H54 (cell line): Measurements from ENCODE around the gene RAPGEF6.

Experiments
- DNase-seq: peaks from one replicate; pipeline ENCODE4 v3.0.0; 2011; ENCODE audit warnings: low spot score, mixed read lengths; ENCODE audit not compliant: insufficient read length
- FAIRE-seq: peaks from 3 replicates; lab custom pipeline; 2011; peaks lifted over from hg19 to GRCh38; lab: Jason Lieb, UNC
- POLR2A ChIP-seq: IDR thresholded peaks from 2 replicates; pipeline ENCODE4 v1.6.1; 2011; ENCODE audit warnings: low read depth, mild to moderate bottlenecking, low read length

The RAPGEF6 gene

DNA sequence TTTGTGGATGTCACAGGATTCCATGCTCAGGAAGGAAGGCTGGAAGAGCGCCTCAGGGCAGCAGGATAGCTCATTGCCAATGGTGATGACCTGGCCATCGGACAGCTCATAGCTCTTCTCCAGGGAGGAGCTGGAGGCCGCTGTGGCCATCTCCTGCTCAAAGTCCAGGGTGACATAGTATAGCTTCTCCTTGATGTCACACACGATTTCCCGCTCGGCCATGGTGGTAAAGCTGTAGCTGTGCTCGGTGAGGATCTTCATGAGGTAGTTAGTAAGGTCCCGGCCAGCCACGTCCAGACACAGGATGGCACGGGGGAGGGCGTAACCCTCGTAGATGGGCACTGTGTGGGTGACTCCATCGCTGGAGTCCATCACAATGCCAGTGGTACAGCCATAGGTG is 24.3 kb upstream of the RAPGEF6 start:
- DNase-seq (no peak), FAIRE-seq (no peak)
- no peak for TF ChIP-seq POLR2A

DNA sequence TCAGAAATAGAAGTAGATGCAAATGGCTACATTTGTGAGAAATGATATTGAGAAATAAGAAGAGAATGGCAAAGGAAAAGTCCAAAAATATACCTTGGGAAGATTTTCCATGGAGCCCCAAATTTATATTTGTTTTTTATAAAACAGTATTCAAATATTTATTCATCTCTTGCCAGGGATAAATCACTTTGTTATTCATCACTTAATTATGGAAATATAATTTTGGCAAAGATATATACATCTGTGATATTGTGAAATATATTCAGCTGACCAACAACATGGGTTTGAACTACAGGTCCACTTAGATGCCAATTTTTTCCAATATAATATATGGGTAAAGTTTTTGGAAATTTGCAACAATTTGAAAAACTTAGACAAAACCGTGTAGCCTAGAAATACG is 19.7 kb upstream of the RAPGEF6 start:
- FAIRE-seq (no peak), DNase-seq (no peak)
- TF ChIP-seq POLR2A = no peak

DNA sequence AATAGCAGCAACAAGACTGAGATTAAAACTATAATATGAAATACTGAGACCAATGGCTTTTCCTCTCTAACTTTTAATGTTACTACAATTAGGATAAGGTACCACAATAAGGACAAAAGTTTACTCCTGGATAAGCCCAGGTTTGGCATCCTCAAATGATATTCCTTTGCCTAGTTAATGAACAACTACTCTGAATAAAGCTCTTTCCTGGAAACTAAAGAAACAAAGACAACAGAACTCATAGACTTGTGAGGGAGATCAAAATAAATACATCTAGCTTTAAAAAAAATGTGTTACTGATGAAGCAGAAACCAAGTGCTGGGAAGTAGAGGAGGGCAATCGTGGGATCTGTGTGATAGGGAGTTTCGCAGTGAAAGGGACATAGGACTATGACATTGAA is 19.3 kb upstream of the RAPGEF6 start:
- FAIRE-seq (no peak), DNase-seq (no peak)
- no peak for TF ChIP-seq POLR2A

DNA sequence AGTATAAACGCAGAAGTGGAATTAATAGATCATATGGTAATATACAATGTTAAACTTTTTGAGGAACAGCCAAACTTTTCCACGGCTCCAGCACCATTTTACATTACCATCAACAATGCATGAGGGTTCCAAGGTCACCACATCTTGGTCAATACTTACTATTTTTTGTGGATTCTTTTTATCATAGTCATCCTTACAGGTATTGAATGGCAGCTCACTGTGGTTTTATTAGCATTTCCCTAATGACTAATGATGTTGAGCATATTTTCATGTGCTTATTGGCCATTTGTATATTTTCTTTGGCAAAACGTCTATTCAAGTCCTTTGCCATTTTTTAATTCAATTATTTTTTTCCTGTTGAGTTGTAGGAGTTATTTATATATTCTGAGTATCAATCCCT is 14.1 kb upstream of the RAPGEF6 start:
- TF ChIP-seq POLR2A = no peak
- DNase-seq (no peak), FAIRE-seq (no peak)

DNA sequence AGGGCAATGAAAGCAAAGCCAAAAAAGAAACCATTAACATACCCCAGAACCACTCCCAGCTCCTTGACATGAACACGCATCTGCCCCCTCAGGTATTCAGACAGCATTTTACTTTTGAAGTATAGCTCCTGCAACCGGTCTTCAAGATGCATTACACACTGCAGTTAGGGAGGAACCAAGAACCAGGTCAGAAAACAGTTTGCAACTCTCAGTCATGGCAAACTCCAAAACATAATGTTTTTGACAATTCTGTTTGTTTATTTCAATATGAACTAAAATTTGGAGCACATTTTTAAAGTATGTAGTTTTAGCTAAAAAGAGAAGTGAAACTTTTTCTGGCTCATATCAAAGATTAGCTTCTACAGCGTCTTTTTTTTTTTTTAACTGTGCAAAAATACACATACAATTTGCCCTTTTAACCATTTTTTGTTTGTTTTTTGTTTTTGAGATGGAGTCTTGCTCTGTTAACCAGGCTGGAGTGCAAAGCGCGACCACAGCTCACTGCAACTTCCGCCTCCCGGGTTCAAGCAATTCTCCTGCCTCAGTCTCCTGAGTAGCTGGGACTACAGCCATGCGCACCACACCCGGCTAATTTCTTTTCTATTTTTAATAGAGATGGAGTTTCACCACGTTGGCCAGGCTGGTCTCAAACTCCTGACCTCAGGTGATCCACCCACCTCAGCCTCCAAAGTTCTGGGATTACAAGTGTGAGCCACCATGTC is 12.2 kb upstream of the RAPGEF6 start:
- FAIRE-seq (no peak), DNase-seq (no peak)
- no peak for TF ChIP-seq POLR2A

DNA sequence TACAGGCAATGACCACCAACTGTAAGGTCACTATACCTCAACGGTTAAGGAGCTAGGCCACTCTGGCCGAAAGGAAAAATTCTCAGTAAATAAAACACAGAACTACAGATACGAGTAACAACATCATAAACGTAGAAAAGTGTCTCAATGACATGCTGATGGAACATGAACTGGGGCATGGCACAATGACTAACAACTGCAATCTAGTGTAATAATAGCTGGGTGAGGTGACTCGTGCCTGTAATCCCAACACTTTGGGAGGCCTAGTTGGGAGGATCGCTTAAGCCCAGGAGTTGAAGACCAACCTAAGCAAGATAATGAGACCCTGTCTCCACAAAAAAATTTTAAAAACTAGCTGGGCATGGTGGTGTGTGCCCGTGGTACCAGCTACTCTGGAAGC is 9.8 kb upstream of the RAPGEF6 start:
- TF ChIP-seq POLR2A = no peak
- no peak for DNase-seq
- peak; percentile 87 for FAIRE-seq

DNA sequence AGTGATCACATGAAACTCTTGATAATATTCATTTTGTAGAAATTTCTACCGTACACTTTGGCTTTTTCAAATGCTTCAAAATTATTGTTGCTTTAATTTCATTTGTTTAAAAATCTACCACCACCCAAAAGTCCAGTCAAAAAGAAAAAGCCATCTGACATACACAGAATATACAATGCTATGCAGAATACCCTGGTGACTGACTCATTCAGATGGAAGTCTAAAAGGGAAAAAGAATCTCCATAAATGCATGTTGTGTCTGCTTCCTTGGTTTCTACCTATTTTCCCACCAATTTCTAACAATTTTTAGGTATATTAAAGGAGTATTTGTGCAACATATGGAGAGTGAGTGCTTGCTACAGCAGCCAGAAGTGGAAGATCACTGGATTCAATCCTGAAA is 9.3 kb upstream of the RAPGEF6 start:
- TF ChIP-seq POLR2A = no peak
- FAIRE-seq (peak; percentile 64), DNase-seq (no peak)

DNA sequence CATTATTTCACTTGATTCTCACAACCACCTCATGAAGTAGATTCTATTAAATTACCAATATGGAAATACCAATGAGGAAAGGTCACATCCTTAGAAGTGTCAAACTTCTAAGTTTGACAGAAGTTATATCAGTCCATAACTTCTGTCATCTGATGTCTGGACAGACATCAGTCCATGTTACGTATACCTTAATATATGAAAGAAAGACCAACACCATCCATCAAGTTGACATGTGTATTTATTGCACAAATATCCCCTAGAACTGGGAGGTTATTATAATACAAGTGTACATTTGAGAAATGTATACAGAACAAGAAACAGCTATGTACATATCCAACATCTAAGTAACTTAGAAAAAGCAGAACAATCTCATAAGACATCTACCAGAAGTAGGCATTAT is 6.5 kb upstream of the RAPGEF6 start:
- FAIRE-seq (peak; percentile 43), DNase-seq (no peak)
- TF ChIP-seq POLR2A = no peak

DNA sequence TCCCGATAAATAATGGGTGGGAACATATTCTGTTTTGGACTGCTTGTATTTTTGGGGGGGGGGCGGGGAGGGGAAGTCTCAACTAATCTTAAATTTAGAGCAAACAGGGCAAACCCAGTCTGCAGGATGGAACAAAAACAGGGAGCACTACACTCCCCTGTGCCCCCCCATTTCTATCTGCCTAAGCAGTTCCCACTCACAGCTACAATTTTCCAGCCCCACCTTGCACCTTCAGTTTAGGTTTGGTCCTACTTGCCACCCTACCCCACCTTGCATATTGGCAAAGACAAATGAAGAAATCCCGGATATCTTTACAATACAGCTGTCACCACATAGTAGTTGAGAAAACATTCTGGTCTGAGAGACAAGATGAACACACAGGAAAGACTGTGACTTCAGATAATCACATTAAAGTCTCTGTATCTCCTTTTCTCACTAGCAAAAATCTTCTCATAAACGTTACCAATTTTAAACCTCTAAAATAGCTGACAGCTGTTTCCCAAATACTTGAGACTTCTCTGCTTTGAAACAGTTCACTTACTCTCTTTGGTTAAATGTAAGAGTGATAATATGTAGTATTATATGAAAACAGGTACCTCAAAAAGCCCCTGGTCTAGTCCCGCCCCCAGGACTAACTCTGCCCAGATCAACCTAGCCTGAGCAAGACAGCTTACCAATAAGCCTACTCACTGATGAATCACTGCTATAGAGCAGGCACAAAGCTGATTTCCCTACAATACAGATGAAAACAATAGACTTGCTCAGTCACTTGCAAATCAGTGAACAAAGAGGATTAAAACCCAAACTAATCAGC is 5.2 kb upstream of the RAPGEF6 start:
- FAIRE-seq (peak; percentile 78), DNase-seq (peak; percentile 17)
- TF ChIP-seq POLR2A = no peak

DNA sequence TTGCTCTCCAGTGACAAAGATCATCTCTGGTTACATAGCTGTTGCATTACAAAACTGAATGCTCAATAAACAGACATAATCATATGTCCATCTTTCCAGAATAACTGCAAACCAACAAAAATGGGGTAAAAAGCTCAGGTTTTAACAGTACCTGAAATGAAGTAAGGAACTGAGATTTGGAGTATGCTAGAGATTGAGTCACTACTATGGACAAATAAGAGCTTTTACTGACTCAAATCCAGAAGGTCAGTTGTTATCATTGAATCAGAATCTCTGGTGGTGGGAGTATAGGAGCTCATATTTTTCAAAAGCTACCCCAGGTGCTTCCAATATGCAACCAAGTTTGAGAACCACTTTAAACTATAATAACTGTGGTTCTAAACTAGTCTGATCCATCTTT is 4.1 kb upstream of the RAPGEF6 start:
- no peak for TF ChIP-seq POLR2A
- DNase-seq = no peak
- FAIRE-seq = no peak

DNA sequence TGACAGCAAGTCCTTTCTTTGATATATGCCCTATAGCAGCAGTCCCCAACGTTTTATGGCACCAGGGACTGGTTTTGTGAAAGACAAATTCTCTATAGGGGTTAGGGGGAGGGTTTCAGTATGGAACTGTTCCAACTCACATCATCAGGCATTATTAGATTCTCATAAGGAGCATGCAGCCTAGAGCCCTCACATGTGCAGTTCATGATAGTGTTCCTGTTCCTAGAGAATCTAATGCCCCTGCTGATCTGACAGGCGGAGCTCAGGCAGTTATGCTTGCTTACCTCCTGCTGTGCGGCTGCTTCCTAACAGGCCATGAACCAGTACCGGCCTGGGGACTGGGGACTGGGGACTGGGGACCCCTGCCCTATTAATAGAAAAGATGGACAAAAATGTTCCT is 2.7 kb upstream of the RAPGEF6 start:
- DNase-seq (no peak), FAIRE-seq (no peak)
- no peak for TF ChIP-seq POLR2A

DNA sequence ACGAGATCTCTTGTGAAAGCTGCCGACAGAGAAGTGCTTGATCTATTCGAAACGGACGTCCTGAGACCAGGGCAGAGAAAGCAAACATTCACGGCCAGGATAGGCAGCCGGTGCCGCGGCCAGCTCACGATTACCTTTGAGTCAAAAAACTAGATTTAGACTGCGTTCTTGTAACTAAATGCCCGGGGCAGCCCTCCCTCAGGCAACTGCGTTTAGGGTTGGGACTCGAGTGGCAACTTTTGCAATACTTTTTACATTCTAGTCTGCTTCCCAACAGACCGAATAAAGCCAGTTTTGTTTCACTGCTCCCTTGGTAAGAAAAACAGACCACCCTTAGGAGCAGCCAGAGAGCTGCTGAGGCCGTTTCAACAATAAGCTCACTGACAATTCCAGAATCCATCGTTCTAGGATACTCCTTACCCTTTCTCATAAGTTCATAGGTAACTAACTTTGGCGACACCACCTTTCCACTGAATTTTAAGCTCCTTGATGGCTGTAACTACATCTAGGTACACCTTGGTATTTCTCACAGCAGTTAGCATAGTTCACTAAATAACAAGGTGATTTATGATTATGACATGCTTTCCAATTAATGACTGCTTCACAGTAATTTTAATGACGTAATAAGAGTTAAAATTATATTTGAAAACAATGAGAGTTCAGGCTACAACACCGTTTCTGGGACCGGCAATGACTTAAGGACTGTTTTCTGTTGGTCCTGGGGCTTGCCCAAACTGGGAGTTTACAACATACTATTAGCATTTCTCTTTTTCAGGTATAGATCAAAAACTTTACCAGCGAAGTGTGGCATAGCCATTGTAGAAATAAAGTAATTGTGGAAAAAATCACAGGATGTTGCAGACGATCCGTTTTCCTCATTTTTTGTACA is 899 bp upstream of the RAPGEF6 start:
- FAIRE-seq = peak; percentile 6
- no peak for TF ChIP-seq POLR2A
- DNase-seq = no peak

DNA sequence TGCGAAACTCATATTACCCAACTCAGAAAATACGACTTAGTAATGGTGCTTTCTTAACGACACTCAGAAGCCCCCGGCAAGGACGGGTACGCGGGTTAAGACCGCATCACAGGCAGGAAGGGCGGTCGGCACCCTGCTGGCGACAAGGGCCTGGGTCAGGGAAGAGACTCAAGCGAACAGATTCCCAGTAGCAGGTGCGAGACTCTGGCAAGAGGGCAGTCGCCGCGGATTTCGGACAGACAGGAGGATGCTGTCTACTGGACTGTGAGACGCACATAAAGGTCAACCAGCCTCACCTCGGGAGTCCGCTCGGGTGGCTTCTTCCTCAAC is 398 bp downstream of the RAPGEF6 start:
- FAIRE-seq = no peak
- peak; percentile 13 for DNase-seq
- no peak for TF ChIP-seq POLR2A

DNA sequence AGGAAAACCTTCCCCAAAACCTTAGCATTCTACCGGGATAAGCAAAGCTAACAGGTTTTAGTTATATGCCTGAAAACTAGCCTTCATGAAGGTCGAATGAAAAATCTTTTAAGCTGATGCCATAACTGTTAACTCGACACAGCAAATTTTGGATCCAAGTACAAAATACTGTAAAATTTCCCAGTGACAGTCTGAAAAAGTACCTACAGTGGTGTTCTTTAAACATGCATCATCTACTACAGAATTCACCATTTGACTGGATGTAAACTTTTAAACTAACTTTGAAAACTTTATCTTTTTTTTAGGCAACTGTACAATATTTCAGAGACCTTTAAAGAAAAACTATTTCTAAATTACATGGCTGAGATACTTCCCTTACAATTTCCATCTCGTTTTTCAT is 791 bp downstream of the RAPGEF6 start:
- no peak for TF ChIP-seq POLR2A
- FAIRE-seq (no peak), DNase-seq (no peak)
